GM23248 (cell line): ENCODE measurements around the gene PSMC3IP.

Experiments used
- EZH2 ChIP-seq: fragments of 200-600 bp; sonication (generic); IDR thresholded peaks from 2 replicates; pipeline ENCODE4 v1.6.1; 2018; ENCODE audit warnings: antibody characterized with exemption, mild to moderate bottlenecking; ENCODE audit not compliant: insufficient read depth, poor library complexity, severe bottlenecking
- EZH2phosphoT487 ChIP-seq: fragments of 200-600 bp; sonication (generic); IDR thresholded peaks from 2 replicates; pipeline ENCODE4 v1.6.1; 2018; ENCODE audit warnings: antibody characterized with exemption, moderate library complexity, mild to moderate bottlenecking, low read depth; ENCODE audit not compliant: insufficient read depth

DNA sequence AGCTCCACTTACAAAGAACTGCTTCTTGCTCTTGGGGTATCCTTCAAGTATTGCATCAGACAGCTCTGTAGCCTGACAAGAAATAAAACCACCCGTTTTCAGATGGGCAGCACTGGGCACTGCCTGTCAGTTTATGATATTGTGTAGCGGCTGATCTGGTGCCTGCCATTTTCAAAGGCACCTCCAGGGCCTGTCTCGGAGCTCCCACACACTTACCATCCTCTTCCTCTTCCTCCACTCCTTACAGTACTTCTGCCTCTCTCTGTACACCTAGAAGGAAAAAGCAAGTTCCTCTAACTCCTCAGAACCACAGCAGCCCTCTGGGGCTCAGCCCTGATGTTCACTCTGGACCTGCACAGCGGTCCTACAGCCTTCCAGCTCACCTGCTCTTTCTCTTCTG lies 4.4 kb downstream of the PSMC3IP start:
- no peak for TF ChIP-seq EZH2
- TF ChIP-seq EZH2phosphoT487, result no peak
